ENCODE results near the gene ABLIM3.

DNA sequence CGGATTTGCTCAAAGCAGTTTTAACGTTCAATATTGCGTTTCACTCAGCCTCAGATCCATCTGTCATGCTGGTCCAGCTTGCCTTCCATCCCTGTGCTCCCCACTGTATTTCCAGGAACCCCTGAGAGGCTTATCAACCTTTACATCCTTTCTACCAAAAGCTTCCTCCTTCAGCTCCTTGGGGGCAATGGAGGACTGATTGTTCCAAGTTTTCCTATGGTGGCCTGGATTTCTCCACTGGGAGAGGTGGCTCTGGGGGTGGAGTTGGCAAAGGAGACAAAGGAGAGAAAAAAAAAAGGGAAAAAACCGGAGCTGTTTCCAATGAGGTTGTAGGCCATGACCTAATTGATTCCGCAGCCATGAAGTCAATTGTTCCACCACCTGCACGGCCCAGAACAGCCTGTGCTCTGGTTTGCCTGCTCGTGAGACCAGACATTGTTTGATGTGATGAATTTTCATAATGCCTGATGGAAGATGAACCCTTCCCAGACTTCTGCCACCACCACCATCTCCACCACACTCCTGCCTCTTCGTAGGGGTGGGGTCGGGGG is 54.1 kb downstream of the ABLIM3 start:
- TF ChIP-seq ZNF274 (IDR thresholded peaks at IDR 0.05; ENCODE audit: insufficient read depth, insufficient read length) (no peak), FOXM1 (IDR thresholded peaks at IDR 0.05; ENCODE audit: low read depth, low read length) (no peak), EP300 (IDR thresholded peaks at IDR 0.05; ENCODE audit: borderline replicate concordance in 1 of 2, control insufficient read depth in 1 of 2, low read depth in 2 of 2, low read length in 2 of 2) (no peak), ASH2L (IDR thresholded peaks at IDR 0.05; ENCODE audit: borderline replicate concordance, low read depth) (no peak), POLR2AphosphoS5 (IDR thresholded peaks at IDR 0.05; ENCODE audit: low read length) (no peak), ESRRA (IDR thresholded peaks at IDR 0.05; ENCODE audit: low read length) (no peak), MEF2A (IDR thresholded peaks at IDR 0.05; ENCODE audit: insufficient read depth, low read depth, low read length) (no peak), DPF2 (IDR thresholded peaks at IDR 0.05) (no peak), TAF1 (IDR thresholded peaks at IDR 0.05; ENCODE audit: borderline replicate concordance, low read depth, low read length) (no peak), RCOR1 (conservative IDR thresholded peaks at IDR 0.05; ENCODE audit: low read depth, low read length) (no peak), TCF12 (IDR thresholded peaks at IDR 0.05; ENCODE audit: low read depth, low read length) (no peak)
- TF ChIP-seq, protein P1, sequence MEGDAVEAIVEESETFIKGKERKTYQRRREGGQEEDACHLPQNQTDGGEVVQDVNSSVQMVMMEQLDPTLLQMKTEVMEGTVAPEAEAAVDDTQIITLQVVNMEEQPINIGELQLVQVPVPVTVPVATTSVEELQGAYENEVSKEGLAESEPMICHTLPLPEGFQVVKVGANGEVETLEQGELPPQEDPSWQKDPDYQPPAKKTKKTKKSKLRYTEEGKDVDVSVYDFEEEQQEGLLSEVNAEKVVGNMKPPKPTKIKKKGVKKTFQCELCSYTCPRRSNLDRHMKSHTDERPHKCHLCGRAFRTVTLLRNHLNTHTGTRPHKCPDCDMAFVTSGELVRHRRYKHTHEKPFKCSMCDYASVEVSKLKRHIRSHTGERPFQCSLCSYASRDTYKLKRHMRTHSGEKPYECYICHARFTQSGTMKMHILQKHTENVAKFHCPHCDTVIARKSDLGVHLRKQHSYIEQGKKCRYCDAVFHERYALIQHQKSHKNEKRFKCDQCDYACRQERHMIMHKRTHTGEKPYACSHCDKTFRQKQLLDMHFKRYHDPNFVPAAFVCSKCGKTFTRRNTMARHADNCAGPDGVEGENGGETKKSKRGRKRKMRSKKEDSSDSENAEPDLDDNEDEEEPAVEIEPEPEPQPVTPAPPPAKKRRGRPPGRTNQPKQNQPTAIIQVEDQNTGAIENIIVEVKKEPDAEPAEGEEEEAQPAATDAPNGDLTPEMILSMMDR (IDR thresholded peaks at IDR 0.05 in 2 of 3, conservative IDR thresholded peaks at IDR 0.05 in 1 of 3; ENCODE audit: control insufficient read depth in 2 of 3, extremely low read depth in 1 of 3, insufficient read depth in 1 of 3, low read depth in 3 of 3, low read length in 3 of 3), result no peak
- TF ChIP-seq, protein P2, sequence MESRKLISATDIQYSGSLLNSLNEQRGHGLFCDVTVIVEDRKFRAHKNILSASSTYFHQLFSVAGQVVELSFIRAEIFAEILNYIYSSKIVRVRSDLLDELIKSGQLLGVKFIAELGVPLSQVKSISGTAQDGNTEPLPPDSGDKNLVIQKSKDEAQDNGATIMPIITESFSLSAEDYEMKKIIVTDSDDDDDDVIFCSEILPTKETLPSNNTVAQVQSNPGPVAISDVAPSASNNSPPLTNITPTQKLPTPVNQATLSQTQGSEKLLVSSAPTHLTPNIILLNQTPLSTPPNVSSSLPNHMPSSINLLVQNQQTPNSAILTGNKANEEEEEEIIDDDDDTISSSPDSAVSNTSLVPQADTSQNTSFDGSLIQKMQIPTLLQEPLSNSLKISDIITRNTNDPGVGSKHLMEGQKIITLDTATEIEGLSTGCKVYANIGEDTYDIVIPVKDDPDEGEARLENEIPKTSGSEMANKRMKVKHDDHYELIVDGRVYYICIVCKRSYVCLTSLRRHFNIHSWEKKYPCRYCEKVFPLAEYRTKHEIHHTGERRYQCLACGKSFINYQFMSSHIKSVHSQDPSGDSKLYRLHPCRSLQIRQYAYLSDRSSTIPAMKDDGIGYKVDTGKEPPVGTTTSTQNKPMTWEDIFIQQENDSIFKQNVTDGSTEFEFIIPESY (IDR thresholded peaks at IDR 0.05), result no peak
